OCI-LY7 (cell line): Measurements from ENCODE around the gene RBFOX1.

Source experiments
- CTCF ChIP-seq: fragments of 200-600 bp; sonication (generic); conservative IDR thresholded peaks from 2 replicates; pipeline ENCODE4 v1.5.1; 2014; ENCODE audit warnings: mild to moderate bottlenecking, antibody characterized with exemption, low read length, moderate library complexity, mixed read lengths
- EZH2phosphoT487 ChIP-seq: fragments of 200-600 bp; sonication (generic); IDR thresholded peaks from 2 replicates; pipeline ENCODE4 v1.6.1; 2018; ENCODE audit warnings: low read depth, borderline replicate concordance, mild to moderate bottlenecking, mixed run types, antibody characterized with exemption, low read length, moderate library complexity, mixed read lengths

DNA sequence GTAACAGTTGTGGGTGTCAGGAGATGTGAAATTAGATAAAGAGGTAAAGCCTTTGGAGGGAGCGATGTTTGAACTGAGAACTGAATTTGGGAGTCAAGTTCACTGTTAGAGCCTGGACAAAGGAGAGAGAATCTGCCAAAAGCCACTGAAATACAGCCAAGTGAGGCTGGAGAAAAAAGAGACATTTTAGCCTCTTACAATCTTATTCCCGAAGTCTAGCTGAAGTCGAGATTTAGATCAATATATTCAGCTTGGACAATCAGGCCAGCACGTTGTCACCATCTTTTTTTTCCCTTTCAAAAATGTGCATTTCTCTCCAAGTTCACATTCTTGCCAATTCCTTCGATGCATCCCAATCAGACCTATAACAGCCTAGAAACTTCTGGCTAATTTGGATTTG is 312.2 kb downstream of the RBFOX1 start:
- no peak for TF ChIP-seq CTCF
- TF ChIP-seq EZH2phosphoT487: no peak
